Activated CD8-positive, alpha-beta T cell treated with anti-CD3 and anti-CD28 coated beads for 36 hours (primary cell): ENCODE measurements around the gene PEX14. TPM values are rescaled to one million over a fixed set of nuclear protein-coding genes. Genes with fewer than 3 reads are reported as not detected.

Experiments
- ATAC-seq: fragments of 200-7000 bp; cut with Tn5 transposase; one replicate; pipeline ENCODE4 v1.10.0; 2021; ENCODE audit warnings: mild to moderate bottlenecking, moderate library complexity
- CTCF ChIA-PET: fragments of 350-600 bp; sonication (Branson Sonifier 250); formaldehyde crosslinking; loops from one replicate; lab custom pipeline; 2021; ENCODE audit warnings: antibody characterized with exemption; lab: Charles Lee
- POLR2A ChIA-PET: fragments of 350-600 bp; sonication (Branson Sonifier 250); formaldehyde crosslinking; loops from one replicate; lab custom pipeline; 2021; ENCODE audit warnings: antibody characterized with exemption; lab: Charles Lee
- DNase-seq: peaks from one replicate; pipeline ENCODE4 v3.0.0-alpha.2; 2020
- H3K27ac Mint-ChIP-seq: one replicate; pipeline ENCODE4 v1.8.0; 2021; ENCODE audit warnings: mild to moderate bottlenecking, mixed read lengths
- H3K27me3 Mint-ChIP-seq: one replicate; pipeline ENCODE4 v1.8.0; 2021; ENCODE audit warnings: mixed read lengths
- H3K36me3 Mint-ChIP-seq: one replicate; pipeline ENCODE4 v1.8.0; 2021; ENCODE audit warnings: low read depth, mixed read lengths
- H3K4me1 Mint-ChIP-seq: one replicate; pipeline ENCODE4 v1.8.0; 2021; ENCODE audit warnings: low read depth, mixed read lengths
- H3K4me3 Mint-ChIP-seq: one replicate; pipeline ENCODE4 v1.8.0; 2021; ENCODE audit warnings: mild to moderate bottlenecking, moderate library complexity, mixed read lengths
- H3K9me3 Mint-ChIP-seq: one replicate; pipeline ENCODE4 v1.8.0; 2021; ENCODE audit warnings: mixed read lengths
- intact Hi-C: fragments of 100-400 bp; cut with micrococcal nuclease; formaldehyde crosslinking; loops from one replicate; pipeline ENCODE4 v1.10.0; 2022
- total RNA-seq, 2 experiments: library from RNA; stranded (reverse); gene quantifications; one replicate each; pipeline ENCODE4 v1.2.3, GENCODE V29; 2021
- TF ChIP-seq, protein P1 (sequence below): fragments of 200-600 bp; IDR thresholded peaks from one replicate; pipeline ENCODE4 v1.8.0; 2022; ENCODE audit warnings: antibody characterized with exemption, mild to moderate bottlenecking

PEX14 gene
- total RNA-seq, 2 experiments from 2014 or later: 18.0 to 18.5 TPM

DNA sequence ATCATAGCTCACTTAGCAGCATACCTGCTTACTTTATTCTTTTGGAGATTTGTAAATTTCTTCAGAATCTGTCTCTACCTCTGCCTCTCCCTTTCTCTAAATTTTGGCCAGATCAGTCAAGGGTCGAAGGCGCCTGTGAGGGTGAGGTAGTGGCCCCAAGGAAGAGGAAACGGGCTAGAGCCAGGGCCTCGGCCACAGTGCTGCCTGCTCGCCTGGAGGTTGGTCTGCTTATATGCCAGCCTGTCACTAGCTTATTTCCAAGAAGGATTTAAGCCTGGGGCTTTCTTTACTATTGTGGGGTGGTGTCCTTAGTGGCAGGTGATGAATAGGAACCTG, 19.6 kb downstream of the PEX14 start:
- ATAC-seq (no peak), DNase-seq (no peak)
- peak overlapping the region; percentile 92 for H3K27ac Mint-ChIP-seq
- no peaks in the 10 kb centered on the region for H3K27me3 Mint-ChIP-seq
- no peaks in the 10 kb centered on the region for H3K9me3 Mint-ChIP-seq
- POLR2A ChIA-PET: interaction anchor here (0.6 to 2.6 kb wide), 4 partner anchors 15 to 132 kb away, joined by 3 to 15 read pairs (median 8); partner anchors contain the start of gene PEX14
- intact Hi-C loops: loop anchor here (10.0 kb wide), 1 partner anchor 60 kb away; the partner anchor contains the start of gene CENPS
- H3K36me3 Mint-ChIP-seq: peaks cover 7% of the 10 kb centered on the region
- peaks cover 49% of the 10 kb centered on the region for H3K4me1 Mint-ChIP-seq
- H3K4me3 Mint-ChIP-seq: peak overlapping the region; percentile 68
- TF ChIP-seq, protein P1, sequence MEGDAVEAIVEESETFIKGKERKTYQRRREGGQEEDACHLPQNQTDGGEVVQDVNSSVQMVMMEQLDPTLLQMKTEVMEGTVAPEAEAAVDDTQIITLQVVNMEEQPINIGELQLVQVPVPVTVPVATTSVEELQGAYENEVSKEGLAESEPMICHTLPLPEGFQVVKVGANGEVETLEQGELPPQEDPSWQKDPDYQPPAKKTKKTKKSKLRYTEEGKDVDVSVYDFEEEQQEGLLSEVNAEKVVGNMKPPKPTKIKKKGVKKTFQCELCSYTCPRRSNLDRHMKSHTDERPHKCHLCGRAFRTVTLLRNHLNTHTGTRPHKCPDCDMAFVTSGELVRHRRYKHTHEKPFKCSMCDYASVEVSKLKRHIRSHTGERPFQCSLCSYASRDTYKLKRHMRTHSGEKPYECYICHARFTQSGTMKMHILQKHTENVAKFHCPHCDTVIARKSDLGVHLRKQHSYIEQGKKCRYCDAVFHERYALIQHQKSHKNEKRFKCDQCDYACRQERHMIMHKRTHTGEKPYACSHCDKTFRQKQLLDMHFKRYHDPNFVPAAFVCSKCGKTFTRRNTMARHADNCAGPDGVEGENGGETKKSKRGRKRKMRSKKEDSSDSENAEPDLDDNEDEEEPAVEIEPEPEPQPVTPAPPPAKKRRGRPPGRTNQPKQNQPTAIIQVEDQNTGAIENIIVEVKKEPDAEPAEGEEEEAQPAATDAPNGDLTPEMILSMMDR: no peak
- CTCF ChIA-PET: interaction anchor here (0.6 to 11.4 kb wide), 49 partner anchors 9 to 448 kb away, joined by 3 to 202 read pairs (median 5); partner anchors contain the start of genes CENPS, DFFA, PEX14 and PGD

DNA sequence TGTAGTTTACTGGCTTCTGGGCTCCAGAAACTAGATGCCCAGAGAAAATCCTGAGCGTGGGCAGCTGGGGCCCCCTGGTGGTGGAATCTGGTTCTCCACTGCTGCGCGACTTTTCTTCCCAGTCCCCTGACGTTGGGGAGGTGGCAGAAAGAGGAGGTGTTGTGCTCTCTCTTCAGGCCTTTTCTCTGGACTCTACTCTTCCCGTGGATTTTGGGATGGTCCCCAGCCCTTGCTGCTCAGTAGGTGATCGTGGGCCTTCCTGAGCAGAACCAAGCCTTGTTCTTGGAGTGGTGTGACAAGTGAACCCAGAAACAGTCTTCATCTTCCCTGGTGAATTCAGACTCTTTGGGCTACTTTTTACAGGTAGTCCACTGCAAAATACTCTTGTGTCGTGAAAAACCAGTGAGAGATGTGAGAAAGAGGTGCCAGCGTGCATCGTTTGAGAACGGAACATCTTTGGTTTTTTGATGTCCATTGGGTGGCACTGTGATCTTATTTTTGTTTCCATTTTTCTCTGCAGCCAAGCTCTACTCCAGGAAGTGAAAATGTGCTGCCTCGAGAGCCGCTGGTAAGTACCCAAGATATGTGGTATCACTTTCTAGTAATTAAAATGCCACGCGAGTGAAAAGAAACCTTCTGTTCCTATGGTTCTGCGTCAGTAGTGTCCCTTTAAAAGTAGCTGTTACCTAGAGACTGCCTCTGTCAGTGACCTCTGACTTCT, 20.2 kb downstream of the PEX14 start:
- DNase-seq (peak; percentile 91), ATAC-seq (peak; percentile 91)
- no peaks in the 10 kb centered on the region for H3K9me3 Mint-ChIP-seq
- TF ChIP-seq, protein P1: peak; percentile 99
- CTCF ChIA-PET: interaction anchor here (0.6 to 11.4 kb wide), 63 partner anchors 10 to 988 kb away, joined by 3 to 202 read pairs (median 4); partner anchors contain the start of genes CENPS, CORT, DFFA and PEX14
- no peaks in the 10 kb centered on the region for H3K27me3 Mint-ChIP-seq
- intact Hi-C loops: loop anchor here (5.0 to 10.0 kb wide), 2 partner anchors 60 to 372 kb away; partner anchors contain the start of gene CENPS
- peaks cover 48% of the 10 kb centered on the region for H3K4me1 Mint-ChIP-seq
- POLR2A ChIA-PET: interaction anchor here (0.5 to 3.5 kb wide), 10 partner anchors 14 to 498 kb away, joined by 3 to 15 read pairs (median 4); partner anchors contain the start of genes CENPS and PEX14
- H3K27ac Mint-ChIP-seq: peak overlapping the region; percentile 92
- H3K4me3 Mint-ChIP-seq: peak overlapping the region; percentile 68
- H3K36me3 Mint-ChIP-seq: peaks cover 5% of the 10 kb centered on the region

DNA sequence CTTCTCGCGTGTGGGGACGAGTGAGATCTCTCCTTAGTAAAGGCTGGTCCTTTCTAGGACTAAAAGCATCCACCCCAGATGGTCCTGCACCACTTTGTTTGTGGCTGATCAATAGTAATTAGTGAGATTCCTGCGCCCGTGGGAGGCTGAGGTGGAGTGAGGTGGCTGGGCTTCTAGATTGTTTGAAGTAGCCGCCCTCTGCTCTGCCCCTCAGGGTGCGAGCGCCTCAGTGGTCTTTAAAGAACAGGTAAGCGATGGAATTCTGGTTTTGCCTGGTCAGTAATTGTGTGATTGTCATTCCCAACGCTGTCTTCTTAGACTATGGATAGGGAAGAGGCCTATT, 20.7 kb downstream of the PEX14 start:
- ChIA-PET CTCF (interaction anchor here (0.6 to 11.4 kb wide), 45 partner anchors 10 to 989 kb away, joined by 3 to 202 read pairs (median 4); partner anchors contain the start of genes CENPS, CORT and PEX14), POLR2A (interaction anchor here (0.5 to 3.5 kb wide), 8 partner anchors 14 to 498 kb away, joined by 3 to 15 read pairs (median 4); partner anchors contain the start of gene CENPS)
- DNase-seq (no peak), ATAC-seq (no peak)
- peaks cover 48% of the 10 kb centered on the region for H3K4me1 Mint-ChIP-seq
- no peaks in the 10 kb centered on the region for H3K9me3 Mint-ChIP-seq
- peak overlapping the region; percentile 68 for H3K4me3 Mint-ChIP-seq
- intact Hi-C loops: loop anchor here (5.0 to 10.0 kb wide), 2 partner anchors 61 to 372 kb away; partner anchors contain the start of gene CENPS
- peak overlapping the region; percentile 92 for H3K27ac Mint-ChIP-seq
- TF ChIP-seq, protein P1: no peak
- no peaks in the 10 kb centered on the region for H3K27me3 Mint-ChIP-seq
- H3K36me3 Mint-ChIP-seq: peaks cover 5% of the 10 kb centered on the region

DNA sequence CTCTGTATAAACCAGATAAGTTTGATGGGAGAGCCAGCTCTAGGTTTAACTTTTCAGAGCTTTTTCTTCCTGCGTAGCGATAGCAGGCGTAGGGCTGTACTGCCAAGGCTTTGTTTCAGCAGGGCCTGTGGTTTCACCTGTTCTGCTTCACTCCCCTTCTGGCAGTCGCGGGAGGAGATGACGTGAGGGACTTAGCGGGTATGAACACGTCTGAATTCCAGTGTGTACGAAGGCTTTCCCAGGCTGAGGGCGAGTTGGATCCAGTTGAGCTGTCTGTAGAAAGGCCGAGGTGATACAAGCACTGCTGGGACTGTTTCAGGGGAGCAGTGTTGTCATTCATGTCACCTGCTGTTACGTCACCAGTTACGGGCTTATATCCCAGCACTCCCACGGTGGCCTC, 21.2 kb downstream of the PEX14 start:
- no peaks in the 10 kb centered on the region for H3K27me3 Mint-ChIP-seq
- peak overlapping the region; percentile 92 for H3K27ac Mint-ChIP-seq
- peaks cover 49% of the 10 kb centered on the region for H3K4me1 Mint-ChIP-seq
- ChIA-PET CTCF (interaction anchor here (1.0 to 11.4 kb wide), 10 partner anchors 10 to 443 kb away, joined by 3 to 202 read pairs (median 4); no protein-coding TSS in a partner anchor), POLR2A (interaction anchor here (1.1 to 3.5 kb wide), 4 partner anchors 13 to 96 kb away, joined by 5 to 15 read pairs (median 8); partner anchors contain the start of gene CENPS)
- intact Hi-C loops: loop anchor here (5.0 to 10.0 kb wide), 2 partner anchors 61 to 371 kb away; partner anchors contain the start of gene CENPS
- TF ChIP-seq, protein P1: no peak
- H3K36me3 Mint-ChIP-seq: peaks cover 5% of the 10 kb centered on the region
- H3K9me3 Mint-ChIP-seq: no peaks in the 10 kb centered on the region
- H3K4me3 Mint-ChIP-seq: peak overlapping the region; percentile 68
- DNase-seq: peak; percentile 44
- peak; percentile 9 for ATAC-seq
